Caco-2 (cell line): Measurements from ENCODE around the gene DCAF11. TPM values are rescaled to one million over a fixed set of nuclear protein-coding genes. Genes with fewer than 3 reads are reported as not detected.

ENCODE experiments used
- BruUV-seq: library from RNA; stranded (reverse); fragments of 400-500 nt; replicated peaks from 2 replicates; lab custom pipeline; 2021; lab: Mats Ljungman, UMichigan
- CTCF ChIA-PET: fragments of 300-600 bp; sonication (Branson Sonifier 250); formaldehyde crosslinking; loops from one replicate; lab custom pipeline; 2022; ENCODE audit warnings: antibody characterized with exemption; lab: Charles Lee
- POLR2A ChIA-PET: fragments of 300-600 bp; sonication (Branson Sonifier 250); formaldehyde crosslinking; loops from one replicate; lab custom pipeline; 2022; ENCODE audit warnings: antibody characterized with exemption; lab: Charles Lee
- DNase-seq, 2 experiments: peaks; one replicate each; pipeline versions ENCODE4 v3.0.0 to v3.0.0-alpha.2; 2020 to 2022
- H3K27me3 ChIP-seq: replicated peaks from 2 replicates; pipeline ENCODE4 v1.6.0; 2011; ENCODE audit warnings: low read length; ENCODE audit not compliant: control insufficient read depth, insufficient read depth
- H3K36me3 ChIP-seq: 2 replicates; pipeline ENCODE4 v1.5.1; 2011; ENCODE audit warnings: low read length; ENCODE audit not compliant: control insufficient read depth, insufficient read depth
- H3K4me1 ChIP-seq: fragments of 250-450 bp; sonication (Bioruptor Pico); 2 replicates; pipeline ENCODE4 v1.5.1; 2020; ENCODE audit warnings: mild to moderate bottlenecking
- H3K4me3 ChIP-seq: 2 replicates; pipeline ENCODE4 v1.5.1; 2011; ENCODE audit warnings: low read depth, mild to moderate bottlenecking, control low read depth, low read length
- H3K9me3 ChIP-seq: fragments of 250-450 bp; sonication (Bioruptor Pico); 2 replicates; pipeline ENCODE4 v1.5.1; 2020; ENCODE audit warnings: mild to moderate bottlenecking, moderate library complexity
- H3K27ac Mint-ChIP-seq: one replicate; pipeline ENCODE4 v1.8.0; 2022; ENCODE audit warnings: mixed read lengths; ENCODE audit not compliant: unreplicated experiment
- H3K27me3 Mint-ChIP-seq: one replicate; pipeline ENCODE4 v1.8.0; 2022; ENCODE audit warnings: mixed read lengths; ENCODE audit not compliant: insufficient read depth, unreplicated experiment
- H3K36me3 Mint-ChIP-seq: one replicate; pipeline ENCODE4 v1.8.0; 2022; ENCODE audit warnings: mild to moderate bottlenecking, mixed read lengths; ENCODE audit not compliant: insufficient read depth, unreplicated experiment
- H3K4me1 Mint-ChIP-seq: one replicate; pipeline ENCODE4 v1.8.0; 2022; ENCODE audit warnings: low read depth, mixed read lengths; ENCODE audit not compliant: unreplicated experiment
- H3K4me3 Mint-ChIP-seq: one replicate; pipeline ENCODE4 v1.8.0; 2022; ENCODE audit warnings: mild to moderate bottlenecking, moderate library complexity, mixed read lengths; ENCODE audit not compliant: unreplicated experiment
- H3K9me3 Mint-ChIP-seq: one replicate; pipeline ENCODE4 v1.8.0; 2022; ENCODE audit warnings: mixed read lengths; ENCODE audit not compliant: unreplicated experiment
- CTCF ChIP-seq, 2 experiments: fragments of 200-600 bp in 1 of 2; IDR thresholded peaks; 1 replicate in 1 of 2; 2 replicates in 1 of 2; pipeline versions ENCODE4 v1.5.1 to v1.8.0; 2011 to 2022; ENCODE audit warnings: antibody characterized with exemption in 1 of 2, control low read depth in 1 of 2, inconsistent platforms in 1 of 2, low read depth in 1 of 2, low read length in 1 of 2, mild to moderate bottlenecking in 1 of 2, moderate library complexity in 1 of 2; ENCODE audit not compliant: insufficient read depth in 1 of 2, severe bottlenecking in 1 of 2, unreplicated experiment in 1 of 2
- intact Hi-C: fragments of 100-400 bp; cut with micrococcal nuclease; formaldehyde crosslinking; loops from one replicate; pipeline ENCODE4 v1.10.0; 2022; ENCODE audit not compliant: unreplicated experiment
- total RNA-seq: library from RNA; stranded (reverse); gene quantifications from 2 replicates; pipeline ENCODE4 v1.2.3, GENCODE V29; 2022

DCAF11 gene
- total RNA-seq, 1 experiment from 2014 or later: 65.9 TPM

GRCh38 chr14:24150567-24150966 is 36.0 kb downstream of the DCAF11 start:
- Histone ChIP-seq H3K4me1 (peaks cover 6% of the 10 kb centered on the region), H3K4me3 (no peak overlapping the region), H3K36me3 (peaks cover 4% of the 10 kb centered on the region; the same call in 1 of the 2 replicates), H3K27me3 (no peaks in the 10 kb centered on the region), H3K9me3 (no peaks in the 10 kb centered on the region)
- CTCF ChIA-PET: interaction anchor here (1.3 kb wide), 1 partner anchor 11 kb away, joined by 5 read pairs; the partner anchor contains the start of gene IRF9
- no peaks in the 10 kb centered on the region for H3K27me3 Mint-ChIP-seq
- peaks cover 66% of the 10 kb centered on the region for H3K36me3 Mint-ChIP-seq
- no peak for TF ChIP-seq CTCF (IDR thresholded peaks at IDR 0.05; ENCODE audit: insufficient read depth in 1 of 2, low read depth in 1 of 2, low read length in 1 of 2, severe bottlenecking in 1 of 2, unreplicated experiment in 1 of 2)
- H3K9me3 Mint-ChIP-seq: no peaks in the 10 kb centered on the region
- H3K4me1 Mint-ChIP-seq: peaks cover 4% of the 10 kb centered on the region
- POLR2A ChIA-PET: no interaction called here
- no peak for DNase-seq
- BruUV-seq: no TSS peak
- H3K27ac Mint-ChIP-seq: no peak overlapping the region
- H3K4me3 Mint-ChIP-seq: no peak overlapping the region
- intact Hi-C loops: no loop called here

DNA sequence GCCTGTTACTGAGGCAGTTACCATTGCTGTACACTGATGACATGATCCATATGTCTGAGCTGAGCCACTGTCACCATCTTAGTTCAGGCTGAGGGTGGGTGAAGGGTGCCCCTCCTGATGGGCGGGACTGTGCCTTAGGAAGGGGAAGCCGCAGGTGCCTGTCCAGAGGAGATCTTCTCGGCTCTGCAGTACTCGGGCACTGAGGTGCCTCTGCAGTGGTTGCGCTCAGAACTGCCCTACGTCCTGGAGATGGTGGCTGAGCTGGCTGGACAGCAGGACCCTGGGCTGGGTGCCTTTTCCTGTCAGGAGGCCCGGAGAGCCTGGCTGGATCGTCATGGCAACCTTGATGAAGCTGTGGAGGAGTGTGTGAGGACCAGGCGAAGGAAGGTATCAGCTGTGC is 36.4 kb downstream of the DCAF11 start:
- H3K36me3 ChIP-seq: peaks cover 4% of the 10 kb centered on the region; the same call in 1 of the 2 replicates
- DNase-seq: no peak
- Mint-ChIP-seq H3K4me3 (no peak overlapping the region), H3K36me3 (peaks cover 69% of the 10 kb centered on the region), H3K27ac (no peak overlapping the region), H3K9me3 (no peaks in the 10 kb centered on the region), H3K4me1 (no peaks in the 10 kb centered on the region), H3K27me3 (no peaks in the 10 kb centered on the region)
- CTCF ChIA-PET: no interaction called here
- no peak for TF ChIP-seq CTCF (IDR thresholded peaks at IDR 0.05; ENCODE audit: insufficient read depth in 1 of 2, low read depth in 1 of 2, low read length in 1 of 2, severe bottlenecking in 1 of 2, unreplicated experiment in 1 of 2)
- H3K27me3 ChIP-seq: no peaks in the 10 kb centered on the region
- no peaks in the 10 kb centered on the region for H3K9me3 ChIP-seq
- POLR2A ChIA-PET: interaction anchor here (1.0 kb wide), 1 partner anchor 10 kb away, joined by 5 read pairs; the partner anchor contains the start of gene EMC9
- peaks cover 6% of the 10 kb centered on the region for H3K4me1 ChIP-seq
- no peak overlapping the region for H3K4me3 ChIP-seq
- BruUV-seq: no TSS peak
- intact Hi-C loops: no loop called here

- ChIA-PET POLR2A (interaction anchor here (1.0 kb wide), 1 partner anchor 11 kb away, joined by 5 read pairs; the partner anchor contains the start of gene EMC9), CTCF (interaction anchor here (0.6 kb wide), 1 partner anchor 38 kb away, joined by 3 read pairs; no protein-coding TSS in a partner anchor)
- H3K9me3 ChIP-seq: no peaks in the 10 kb centered on the region
- H3K27ac Mint-ChIP-seq: no peak overlapping the region
- H3K27me3 ChIP-seq: no peaks in the 10 kb centered on the region
- no peaks in the 10 kb centered on the region for H3K4me1 Mint-ChIP-seq
- H3K9me3 Mint-ChIP-seq: no peaks in the 10 kb centered on the region
- DNase-seq: no peak
- intact Hi-C loops: no loop called here
- peaks cover 6% of the 10 kb centered on the region for H3K4me1 ChIP-seq
- no peak for TF ChIP-seq CTCF (IDR thresholded peaks at IDR 0.05; ENCODE audit: insufficient read depth in 1 of 2, low read depth in 1 of 2, low read length in 1 of 2, severe bottlenecking in 1 of 2, unreplicated experiment in 1 of 2)
- H3K36me3 Mint-ChIP-seq: peaks cover 66% of the 10 kb centered on the region
- H3K4me3 Mint-ChIP-seq: no peak overlapping the region
- H3K27me3 Mint-ChIP-seq: no peaks in the 10 kb centered on the region
- H3K4me3 ChIP-seq: no peak overlapping the region
- no TSS peak for BruUV-seq
- H3K36me3 ChIP-seq: peaks cover 4% of the 10 kb centered on the region; the same call in 1 of the 2 replicates
These were observed 37.0 kb downstream of the DCAF11 start for GRCh38 chr14:24151404-24152080.
